Hepatocyte (in vitro differentiated cells): ENCODE results near the gene PAGE1. TPM values are rescaled to one million over a fixed set of nuclear protein-coding genes. Genes with fewer than 3 reads are reported as not detected.

Source experiments
- DNase-seq: peaks from one replicate; pipeline ENCODE4 v3.0.0-alpha.2; 2016; ENCODE audit warnings: low spot score
- H2AFZ ChIP-seq: fragments of 200-600 bp; sonication (generic); 2 replicates; pipeline ENCODE4 v1.6.0; 2016; ENCODE audit warnings: antibody characterized with exemption, mild to moderate bottlenecking
- H3K27ac ChIP-seq: fragments of 200-600 bp; sonication (generic); 2 replicates; pipeline ENCODE4 v1.5.1; 2016; ENCODE audit warnings: mild to moderate bottlenecking
- H3K27me3 ChIP-seq: fragments of 200-600 bp; sonication (generic); 2 replicates; pipeline ENCODE4 v1.6.1; 2016
- H3K36me3 ChIP-seq: fragments of 200-600 bp; sonication (generic); replicated peaks from 2 replicates; pipeline ENCODE4 v1.5.1; 2016; ENCODE audit warnings: low read depth; ENCODE audit not compliant: insufficient read depth
- H3K4me1 ChIP-seq: fragments of 200-600 bp; sonication (generic); 2 replicates; pipeline ENCODE4 v1.5.1; 2016; ENCODE audit warnings: mild to moderate bottlenecking, moderate library complexity; ENCODE audit not compliant: insufficient read depth
- H3K4me2 ChIP-seq: fragments of 200-600 bp; sonication (generic); 2 replicates; pipeline ENCODE4 v1.6.0; 2016
- H3K4me3 ChIP-seq: fragments of 200-600 bp; sonication (generic); 2 replicates; pipeline ENCODE4 v1.5.1; 2016; ENCODE audit warnings: mild to moderate bottlenecking
- H3K79me2 ChIP-seq: fragments of 200-600 bp; sonication (generic); 2 replicates; pipeline ENCODE4 v1.6.0; 2017; ENCODE audit warnings: mild to moderate bottlenecking
- H3K9me2 ChIP-seq: fragments of 200-600 bp; sonication (generic); replicated peaks from 2 replicates; pipeline ENCODE4 v1.6.0; 2017; ENCODE audit warnings: mild to moderate bottlenecking; ENCODE audit not compliant: insufficient read depth
- H3K9me3 ChIP-seq: fragments of 200-600 bp; sonication (generic); 2 replicates; pipeline ENCODE4 v1.5.1; 2016; ENCODE audit warnings: low read depth, mild to moderate bottlenecking
- H4K20me1 ChIP-seq: fragments of 200-600 bp; sonication (generic); 2 replicates; pipeline ENCODE4 v1.6.0; 2016; ENCODE audit warnings: mild to moderate bottlenecking; ENCODE audit not compliant: insufficient read depth, poor library complexity, severe bottlenecking
- CTCF ChIP-seq: fragments of 200-600 bp; sonication (generic); IDR thresholded peaks from 2 replicates; pipeline ENCODE4 v1.5.1; 2016; ENCODE audit warnings: antibody characterized with exemption, mild to moderate bottlenecking; ENCODE audit not compliant: poor library complexity
- EZH2 ChIP-seq: fragments of 200-600 bp; sonication (generic); IDR thresholded peaks from 2 replicates; pipeline ENCODE4 v1.6.1; 2016; ENCODE audit warnings: antibody characterized with exemption, mild to moderate bottlenecking, borderline replicate concordance
- EZH2phosphoT487 ChIP-seq: fragments of 200-600 bp; sonication (generic); IDR thresholded peaks from one replicate; pipeline ENCODE4 v1.6.1; 2018; ENCODE audit warnings: antibody characterized with exemption, mild to moderate bottlenecking, low read depth, moderate library complexity; ENCODE audit not compliant: unreplicated experiment, severe bottlenecking
- WGBS: methylation state at CpG from one replicate; pipeline ENCODE4 v1.1.6; 2016; ENCODE audit warnings: low lambda C conversion rate; ENCODE audit errors: missing lambda C conversion rate; 5-methylcytosine and 5-hydroxymethylcytosine counted together
- polyA plus RNA-seq: library from polyadenylated mRNA; unstranded; fragments of >200 nt; fragmentation: Nextera tagmentation; extraction: Ambion mirVana; gene quantifications from 2 replicates; pipeline ENCODE4 v1.2.1, GENCODE V29; 2016
- total RNA-seq: library from RNA; depleted of rRNA; stranded (reverse); fragments of >200 nt; gene quantifications from 2 replicates; pipeline ENCODE4 v1.2.3, GENCODE V29; 2014

PAGE1 gene
- total and polyA plus RNA-seq, 2 experiments from 2014 or later = not detected

- H3K79me2 ChIP-seq = no peaks in the 10 kb centered on the region
- H3K4me1 ChIP-seq = no peaks in the 10 kb centered on the region
- H2AFZ ChIP-seq = no peak overlapping the region
- no peaks in the 10 kb centered on the region for H3K36me3 ChIP-seq
- H3K27ac ChIP-seq = no peak overlapping the region
- H3K9me2 ChIP-seq = no peaks in the 10 kb centered on the region
- WGBS = 75% methylated on average over 1 of the region's 1 CpG
- no peaks in the 10 kb centered on the region for H4K20me1 ChIP-seq
- no peaks in the 10 kb centered on the region for H3K9me3 ChIP-seq
- H3K4me3 ChIP-seq = no peak overlapping the region
- no peaks in the 10 kb centered on the region for H3K27me3 ChIP-seq
- no peak for DNase-seq
- no peak overlapping the region for H3K4me2 ChIP-seq
- no peak for TF ChIP-seq EZH2phosphoT487
- TF ChIP-seq EZH2 = no peak
Measured at GRCh38 chrX:49710744-49711319, 15.0 kb upstream of the PAGE1 start.

DNA sequence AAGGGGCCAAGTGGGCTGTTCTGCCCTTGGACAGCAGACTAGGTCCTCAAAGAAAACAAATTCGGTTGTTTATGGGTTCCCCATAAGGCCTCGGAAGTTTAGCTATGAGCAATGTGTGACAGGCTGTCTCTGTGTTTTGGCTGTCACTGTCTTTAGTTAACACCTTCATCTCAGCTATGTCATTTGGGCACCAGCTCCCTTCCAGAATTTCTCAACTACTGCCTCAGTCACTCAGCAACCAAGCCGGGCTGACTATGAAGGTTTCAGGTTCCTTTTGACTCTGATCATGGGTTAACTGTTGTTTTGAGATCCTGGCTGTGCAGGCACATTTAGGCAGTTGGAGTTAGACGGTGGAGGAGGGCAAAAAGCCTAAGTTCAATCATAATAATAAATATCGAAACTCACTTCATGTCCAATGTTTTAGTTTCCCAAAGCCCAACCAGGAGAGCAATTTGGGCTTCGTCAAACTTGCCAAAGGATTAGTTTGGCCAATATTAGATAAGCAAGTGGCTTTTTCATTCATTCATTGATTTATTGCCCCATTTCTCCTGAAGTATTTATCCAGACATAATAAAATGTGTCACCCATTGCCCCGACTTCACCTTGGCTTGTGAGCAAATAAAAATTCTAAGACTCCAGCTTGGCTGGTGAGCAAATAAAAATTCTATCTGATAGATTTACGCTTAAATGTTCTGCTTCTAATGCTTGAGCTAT is 9.1 kb upstream of the PAGE1 start:
- H3K27ac ChIP-seq = no peak overlapping the region
- H3K27me3 ChIP-seq = no peaks in the 10 kb centered on the region
- H3K4me1 ChIP-seq = no peaks in the 10 kb centered on the region
- no peak overlapping the region for H3K4me3 ChIP-seq
- no peaks in the 10 kb centered on the region for H4K20me1 ChIP-seq
- H3K79me2 ChIP-seq = no peaks in the 10 kb centered on the region
- no peaks in the 10 kb centered on the region for H3K9me2 ChIP-seq
- TF ChIP-seq EZH2 (no peak), EZH2phosphoT487 (no peak), CTCF (no peak)
- H3K36me3 ChIP-seq = no peaks in the 10 kb centered on the region
- 51% methylated on average over 8 of the region's 8 CpGs for WGBS
- no peak for DNase-seq
- no peak overlapping the region for H2AFZ ChIP-seq
- H3K4me2 ChIP-seq = no peak overlapping the region
- H3K9me3 ChIP-seq = no peaks in the 10 kb centered on the region

- no peak overlapping the region for H2AFZ ChIP-seq
- H3K4me1 ChIP-seq = no peaks in the 10 kb centered on the region
- WGBS = 39% methylated on average over 5 of the region's 5 CpGs
- H3K36me3 ChIP-seq = no peaks in the 10 kb centered on the region
- no peak overlapping the region for H3K4me3 ChIP-seq
- no peaks in the 10 kb centered on the region for H3K9me3 ChIP-seq
- no peak overlapping the region for H3K27ac ChIP-seq
- H4K20me1 ChIP-seq = no peaks in the 10 kb centered on the region
- DNase-seq = no peak
- TF ChIP-seq EZH2 = no peak
- no peaks in the 10 kb centered on the region for H3K79me2 ChIP-seq
- H3K27me3 ChIP-seq = no peaks in the 10 kb centered on the region
- H3K9me2 ChIP-seq = no peaks in the 10 kb centered on the region
- H3K4me2 ChIP-seq = no peak overlapping the region
Measured at GRCh38 chrX:49701933-49702332, 6.1 kb upstream of the PAGE1 start.

DNA sequence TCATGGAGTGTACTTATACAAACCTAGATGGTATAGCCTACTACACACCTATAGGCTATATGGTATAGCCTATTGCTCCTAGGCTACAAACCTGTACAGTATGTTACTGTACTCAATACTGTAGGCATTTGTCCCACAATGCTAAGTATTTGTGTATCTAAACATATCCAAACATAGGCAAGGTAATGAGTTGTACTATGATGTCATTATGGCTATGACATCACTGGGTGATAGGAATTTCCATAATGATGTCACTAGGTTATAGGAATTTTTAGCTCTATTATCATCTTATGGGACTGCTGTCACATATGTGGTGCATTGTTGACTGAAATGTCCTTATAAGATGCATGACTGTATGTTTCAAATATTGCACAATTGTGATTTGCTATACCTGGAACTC is 5.5 kb upstream of the PAGE1 start:
- Histone ChIP-seq H3K27ac (no peak overlapping the region), H3K4me1 (no peaks in the 10 kb centered on the region), H3K4me3 (no peak overlapping the region), H3K9me3 (no peaks in the 10 kb centered on the region), H3K9me2 (no peaks in the 10 kb centered on the region), H2AFZ (no peak overlapping the region), H4K20me1 (no peaks in the 10 kb centered on the region), H3K4me2 (no peak overlapping the region), H3K27me3 (no peaks in the 10 kb centered on the region), H3K36me3 (no peaks in the 10 kb centered on the region), H3K79me2 (no peaks in the 10 kb centered on the region)
- TF ChIP-seq EZH2 (no peak), EZH2phosphoT487 (no peak), CTCF (no peak)
- no peak for DNase-seq
